PC-3 (cell line): ENCODE measurements around the gene KCTD16. TPM values are rescaled to one million over a fixed set of nuclear protein-coding genes. Genes with fewer than 3 reads are reported as not detected.

Source experiments
- ATAC-seq: fragments of 200-7000 bp; cut with Tn5 transposase; 2 replicates; pipeline ENCODE4 v1.9.1; 2020; ENCODE audit warnings: mild to moderate bottlenecking, moderate library complexity
- BruUV-seq: library from RNA; stranded (reverse); fragments of 400-500 nt; replicated peaks from 2 replicates; lab custom pipeline; 2021; lab: Mats Ljungman, UMichigan
- CTCF ChIA-PET: fragments of 300-600 bp; sonication (Branson Sonifier 250); formaldehyde crosslinking; loops from one replicate; lab custom pipeline; 2022; ENCODE audit warnings: antibody characterized with exemption; lab: Charles Lee
- POLR2A ChIA-PET: fragments of 300-600 bp; sonication (Branson Sonifier 250); formaldehyde crosslinking; loops from one replicate; lab custom pipeline; 2022; ENCODE audit warnings: antibody characterized with exemption; ENCODE audit not compliant: unreplicated experiment; lab: Charles Lee
- DNase-seq: peaks from one replicate; pipeline ENCODE4 v3.0.0-alpha.2; 2015
- H2AFZ ChIP-seq: fragments of 300-600 bp; sonication (generic); 2 replicates; pipeline ENCODE4 v1.6.0; 2016; ENCODE audit warnings: antibody characterized with exemption, low read length
- H3F3A ChIP-seq: fragments of 300-600 bp; sonication (generic); one replicate; pipeline ENCODE4 v1.6.0; 2017; ENCODE audit warnings: antibody characterized with exemption, low read length, control low read depth, mild to moderate bottlenecking; ENCODE audit not compliant: unreplicated experiment
- H3K27ac ChIP-seq: fragments of 300-600 bp; sonication (generic); 2 replicates; pipeline ENCODE4 v1.5.1; 2016; ENCODE audit warnings: mild to moderate bottlenecking, low read length
- H3K27me3 ChIP-seq: fragments of 300-600 bp; sonication (generic); 2 replicates; pipeline ENCODE4 v1.6.1; 2016; ENCODE audit warnings: low read length, mixed read lengths
- H3K36me3 ChIP-seq: fragments of 300-600 bp; sonication (generic); 2 replicates; pipeline ENCODE4 v1.6.1; 2016; ENCODE audit warnings: low read depth, mixed run types, low read length, mixed read lengths
- H3K4me1 ChIP-seq: fragments of 300-600 bp; sonication (generic); 2 replicates; pipeline ENCODE4 v1.5.1; 2016; ENCODE audit warnings: low read length; ENCODE audit not compliant: insufficient read depth
- H3K4me2 ChIP-seq: fragments of 300-600 bp; sonication (generic); 2 replicates; pipeline ENCODE4 v1.6.0; 2016; ENCODE audit warnings: low read length
- H3K4me3 ChIP-seq: fragments of 300-600 bp; sonication (generic); 2 replicates; pipeline ENCODE4 v1.5.1; 2016; ENCODE audit warnings: mild to moderate bottlenecking, low read length, mixed read lengths
- H3K79me2 ChIP-seq: fragments of 300-600 bp; sonication (generic); 2 replicates; pipeline ENCODE4 v1.6.1; 2017; ENCODE audit warnings: low read length, mixed read lengths
- H3K9ac ChIP-seq: fragments of 300-600 bp; sonication (generic); 2 replicates; pipeline ENCODE4 v1.6.0; 2016; ENCODE audit warnings: mild to moderate bottlenecking, low read length
- H3K9me2 ChIP-seq: fragments of 300-600 bp; sonication (generic); replicated peaks from 2 replicates; pipeline ENCODE4 v1.6.1; 2016; ENCODE audit warnings: mixed run types, low read length, mixed read lengths
- H3K9me3 ChIP-seq: fragments of 300-600 bp; sonication (generic); 2 replicates; pipeline ENCODE4 v1.6.1; 2016; ENCODE audit warnings: low read length, mixed read lengths
- H4K20me1 ChIP-seq: fragments of 300-600 bp; sonication (generic); 2 replicates; pipeline ENCODE4 v1.6.1; 2016; ENCODE audit warnings: low read length, mixed read lengths
- EZH2 ChIP-seq: fragments of 300-600 bp; sonication (generic); IDR thresholded peaks from one replicate; pipeline ENCODE4 v1.6.1; 2017; ENCODE audit warnings: antibody characterized with exemption, mild to moderate bottlenecking, low read length; ENCODE audit not compliant: unreplicated experiment
- EZH2phosphoT487 ChIP-seq: fragments of 300-600 bp; sonication (generic); IDR thresholded peaks from 2 replicates; pipeline ENCODE4 v1.6.1; 2018; ENCODE audit warnings: mild to moderate bottlenecking, antibody characterized with exemption, low read length, borderline replicate concordance
- intact Hi-C: fragments of 100-400 bp; cut with micrococcal nuclease; formaldehyde crosslinking; loops from 2 replicates; pipeline ENCODE4 v1.9.0; 2023
- total RNA-seq: library from RNA; depleted of rRNA; stranded (reverse); fragments of >200 nt; gene quantifications from 2 replicates; pipeline ENCODE4 v1.2.3, GENCODE V29; 2014
- TF ChIP-seq, protein P1 (sequence below): fragments of 300-600 bp; sonication (generic); conservative IDR thresholded peaks from 2 replicates; pipeline ENCODE4 v1.5.1; 2017; ENCODE audit warnings: antibody characterized with exemption, low read depth, mild to moderate bottlenecking, low read length

The KCTD16 gene
- total RNA-seq, 1 experiment from 2014 or later, result not detected

DNA sequence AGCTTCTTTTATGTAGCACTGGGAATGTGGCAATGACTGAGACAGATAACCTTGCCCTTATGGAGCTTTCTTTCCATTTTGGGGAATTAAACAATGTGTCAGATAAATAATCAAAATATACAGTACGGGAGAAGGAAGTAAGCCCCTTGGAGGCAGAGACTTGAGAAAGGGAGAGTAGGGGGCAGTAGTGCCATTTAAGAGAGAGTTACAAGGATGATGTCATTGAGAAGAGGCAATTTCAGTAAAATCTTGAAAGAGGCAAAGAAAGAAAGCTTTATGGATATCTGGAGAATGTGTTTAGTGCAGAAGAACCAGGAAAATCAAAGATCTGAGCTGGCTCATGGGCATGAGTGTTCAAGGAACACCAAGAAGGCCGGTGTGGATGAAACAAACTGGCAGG, 77.3 kb downstream of the KCTD16 start:
- H2AFZ ChIP-seq, result no peak overlapping the region
- no peaks in the 10 kb centered on the region for H3F3A ChIP-seq
- no peaks in the 10 kb centered on the region for H4K20me1 ChIP-seq
- no peak for DNase-seq
- no peaks in the 10 kb centered on the region for H3K36me3 ChIP-seq
- no peak for TF ChIP-seq EZH2
- no peaks in the 10 kb centered on the region for H3K9me3 ChIP-seq
- no peaks in the 10 kb centered on the region for H3K79me2 ChIP-seq
- ChIA-PET POLR2A (no interaction called here), CTCF (no interaction called here)
- no TSS peak for BruUV-seq
- H3K4me2 ChIP-seq, result no peak overlapping the region
- no peak overlapping the region for H3K27ac ChIP-seq
- no peak overlapping the region for H3K9ac ChIP-seq
- H3K9me2 ChIP-seq, result no peaks in the 10 kb centered on the region
- H3K27me3 ChIP-seq, result no peaks in the 10 kb centered on the region
- H3K4me1 ChIP-seq, result no peaks in the 10 kb centered on the region
- ATAC-seq, result no peak
- intact Hi-C loops, result no loop called here
- H3K4me3 ChIP-seq, result no peak overlapping the region

DNA sequence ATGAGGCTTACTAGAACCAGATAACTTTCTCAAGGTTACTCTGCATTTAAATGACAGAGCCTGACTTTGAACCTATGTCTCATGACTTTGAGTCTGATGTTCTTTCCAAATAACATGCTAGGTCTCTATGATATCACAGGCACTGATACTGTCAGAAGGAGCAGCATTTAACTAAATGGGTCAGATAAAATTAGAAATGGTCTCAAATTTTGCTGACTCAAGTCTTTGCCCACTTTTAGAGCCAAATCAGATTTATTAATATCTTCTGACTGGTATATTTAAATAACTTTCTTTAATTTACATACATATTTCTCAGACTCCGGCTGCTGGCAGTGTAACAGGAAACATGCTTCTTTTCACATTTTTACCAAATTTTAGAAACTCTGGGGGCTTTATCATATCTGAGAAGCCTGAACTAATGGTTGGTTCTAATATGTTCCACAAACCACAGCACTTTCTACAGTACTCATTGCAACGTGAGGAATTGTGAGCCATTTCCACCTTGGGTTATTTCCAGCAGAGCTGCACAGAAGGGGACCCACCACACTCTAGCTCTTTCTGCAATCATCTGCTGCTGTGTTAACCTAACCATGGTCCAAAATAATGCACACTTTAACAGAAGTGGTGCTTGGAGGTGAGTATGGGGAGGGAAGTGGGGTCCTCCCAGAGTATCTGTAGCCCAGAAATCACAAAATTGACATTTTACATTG, 79.2 kb downstream of the KCTD16 start:
- ATAC-seq, result no peak
- DNase-seq, result no peak
- no peaks in the 10 kb centered on the region for H3F3A ChIP-seq
- no peaks in the 10 kb centered on the region for H3K79me2 ChIP-seq
- no peaks in the 10 kb centered on the region for H3K27me3 ChIP-seq
- H2AFZ ChIP-seq, result no peak overlapping the region
- no peaks in the 10 kb centered on the region for H4K20me1 ChIP-seq
- intact Hi-C loops, result no loop called here
- no peak overlapping the region for H3K9ac ChIP-seq
- H3K4me2 ChIP-seq, result no peak overlapping the region
- no peak overlapping the region for H3K4me3 ChIP-seq
- no peaks in the 10 kb centered on the region for H3K36me3 ChIP-seq
- TF ChIP-seq, protein P1, sequence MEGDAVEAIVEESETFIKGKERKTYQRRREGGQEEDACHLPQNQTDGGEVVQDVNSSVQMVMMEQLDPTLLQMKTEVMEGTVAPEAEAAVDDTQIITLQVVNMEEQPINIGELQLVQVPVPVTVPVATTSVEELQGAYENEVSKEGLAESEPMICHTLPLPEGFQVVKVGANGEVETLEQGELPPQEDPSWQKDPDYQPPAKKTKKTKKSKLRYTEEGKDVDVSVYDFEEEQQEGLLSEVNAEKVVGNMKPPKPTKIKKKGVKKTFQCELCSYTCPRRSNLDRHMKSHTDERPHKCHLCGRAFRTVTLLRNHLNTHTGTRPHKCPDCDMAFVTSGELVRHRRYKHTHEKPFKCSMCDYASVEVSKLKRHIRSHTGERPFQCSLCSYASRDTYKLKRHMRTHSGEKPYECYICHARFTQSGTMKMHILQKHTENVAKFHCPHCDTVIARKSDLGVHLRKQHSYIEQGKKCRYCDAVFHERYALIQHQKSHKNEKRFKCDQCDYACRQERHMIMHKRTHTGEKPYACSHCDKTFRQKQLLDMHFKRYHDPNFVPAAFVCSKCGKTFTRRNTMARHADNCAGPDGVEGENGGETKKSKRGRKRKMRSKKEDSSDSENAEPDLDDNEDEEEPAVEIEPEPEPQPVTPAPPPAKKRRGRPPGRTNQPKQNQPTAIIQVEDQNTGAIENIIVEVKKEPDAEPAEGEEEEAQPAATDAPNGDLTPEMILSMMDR, result no peak
- TF ChIP-seq EZH2 (no peak), EZH2phosphoT487 (no peak)
- H3K27ac ChIP-seq, result no peak overlapping the region
- H3K9me3 ChIP-seq, result no peaks in the 10 kb centered on the region
- H3K4me1 ChIP-seq, result no peaks in the 10 kb centered on the region
- ChIA-PET POLR2A (no interaction called here), CTCF (no interaction called here)
- H3K9me2 ChIP-seq, result no peaks in the 10 kb centered on the region
- BruUV-seq, result no TSS peak

DNA sequence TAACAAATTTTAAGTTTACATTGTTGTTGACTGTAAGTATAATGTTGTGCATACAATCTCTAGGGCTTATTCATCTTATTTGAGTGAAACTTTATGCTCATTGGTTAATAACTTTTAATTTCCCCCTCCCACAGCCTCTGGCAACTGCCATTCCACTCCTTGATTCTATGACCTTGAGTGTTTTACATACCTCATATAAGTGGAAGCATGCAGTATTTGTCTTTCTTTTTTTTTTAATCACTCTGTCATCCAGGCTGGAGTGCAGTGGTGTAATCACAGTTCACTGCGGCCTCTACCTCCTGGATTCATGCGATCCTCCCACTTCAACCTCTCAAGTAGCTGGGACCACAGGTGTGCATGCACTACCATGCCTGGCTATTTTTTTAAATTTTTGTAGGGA, 83.9 kb downstream of the KCTD16 start:
- no peak overlapping the region for H3K4me2 ChIP-seq
- H2AFZ ChIP-seq, result no peak overlapping the region
- no peaks in the 10 kb centered on the region for H3K36me3 ChIP-seq
- H3K9me2 ChIP-seq, result no peaks in the 10 kb centered on the region
- H3K4me3 ChIP-seq, result no peak overlapping the region
- DNase-seq, result no peak
- TF ChIP-seq EZH2 (no peak), EZH2phosphoT487 (no peak)
- TF ChIP-seq, protein P1, result no peak
- ChIA-PET POLR2A (no interaction called here), CTCF (no interaction called here)
- no peaks in the 10 kb centered on the region for H3F3A ChIP-seq
- H3K9ac ChIP-seq, result no peak overlapping the region
- H3K4me1 ChIP-seq, result no peaks in the 10 kb centered on the region
- no peak overlapping the region for H3K27ac ChIP-seq
- BruUV-seq, result no TSS peak
- H4K20me1 ChIP-seq, result no peaks in the 10 kb centered on the region
- no peak for ATAC-seq
- H3K27me3 ChIP-seq, result 0 out of 2 replicates have a peak, but pooled peaks cover 6% of the 10 kb centered on the region
- no peaks in the 10 kb centered on the region for H3K9me3 ChIP-seq
- intact Hi-C loops, result no loop called here
- no peaks in the 10 kb centered on the region for H3K79me2 ChIP-seq
